ENCODE data around the gene USP28.
"Not testable (repeated sequence)": the region's sequence is repeated elsewhere in the genome, so short reads cannot be mapped to it uniquely, and the experiment has no call there.

USP28 gene

GRCh38 chr11:113805640-113806039 is 69.7 kb downstream of the USP28 start:
- no peak overlapping the region for H3K4me3 ChIP-seq (ENCODE audit: low read depth, low read length)
- peak; percentile 43 for DNase-seq (ENCODE audit: low read depth)
- no peak for TF ChIP-seq CTCF (conservative IDR thresholded peaks at IDR 0.05; ENCODE audit: low read depth, low read length)

- TF ChIP-seq CTCF (conservative IDR thresholded peaks at IDR 0.05; ENCODE audit: low read depth, low read length), result no peak
- no peak overlapping the region for H3K4me3 ChIP-seq (ENCODE audit: low read depth, low read length)
- DNase-seq (ENCODE audit: low read depth), result no peak
Observed at GRCh38 chr11:113802621-113803020, 72.8 kb downstream of the USP28 start.

GRCh38 chr11:113796663-113797259 is 78.6 kb downstream of the USP28 start:
- DNase-seq (ENCODE audit: low read depth), result peak; percentile 70
- peak; percentile 72 for TF ChIP-seq CTCF (conservative IDR thresholded peaks at IDR 0.05; ENCODE audit: low read depth, low read length)
- H3K4me3 ChIP-seq (ENCODE audit: low read depth, low read length), result no peak overlapping the region

- no peak for TF ChIP-seq CTCF (conservative IDR thresholded peaks at IDR 0.05; ENCODE audit: low read depth, low read length)
- no peak overlapping the region for H3K4me3 ChIP-seq (ENCODE audit: low read depth, low read length)
Observed at GRCh38 chr11:113789675-113790320, 85.6 kb downstream of the USP28 start.

GRCh38 chr11:113789016-113789415 is 86.4 kb downstream of the USP28 start:
- H3K4me3 ChIP-seq (ENCODE audit: low read depth, low read length); DNase-seq (ENCODE audit: low read depth): not testable (repeated sequence)

More at GRCh38 chr11:113789675-113790320, 85.6 kb downstream of the USP28 start:
- DNase-seq (ENCODE audit: low read depth), result no peak

GRCh38 chr11:113782134-113782533 is 93.2 kb downstream of the USP28 start:
- no peak for DNase-seq (ENCODE audit: low read depth)
- no peak for TF ChIP-seq CTCF (conservative IDR thresholded peaks at IDR 0.05; ENCODE audit: low read depth, low read length)
- H3K4me3 ChIP-seq (ENCODE audit: low read depth, low read length), result no peak overlapping the region

GRCh38 chr11:113781682-113782081 is 93.7 kb downstream of the USP28 start:
- no peak for DNase-seq (ENCODE audit: low read depth)
- H3K4me3 ChIP-seq (ENCODE audit: low read depth, low read length), result no peak overlapping the region
- no peak for TF ChIP-seq CTCF (conservative IDR thresholded peaks at IDR 0.05; ENCODE audit: low read depth, low read length)

Data from choroid plexus epithelial cell (primary cell).